K562 (cell line): ENCODE data around the gene CDH2.

Experiments used
- BDP1 ChIP-seq: IDR thresholded peaks from 3 replicates; pipeline ENCODE4 v1.6.1; 2011; ENCODE audit not compliant: insufficient read length, insufficient read depth
- FOXK2 ChIP-seq, 2 experiments: fragments of 450-650 bp; IDR thresholded peaks in 1 of 2; conservative IDR thresholded peaks in 1 of 2; 2 replicates each; pipeline ENCODE4 v1.6.1; 2016; ENCODE audit warnings: low read depth in 2 of 2, mild to moderate bottlenecking in 1 of 2
- MTF1 ChIP-seq: fragments of 250-450 bp; sonication (Bioruptor Pico); IDR thresholded peaks from 2 replicates; pipeline ENCODE4 v1.9.0; 2021; ENCODE audit warnings: moderate library complexity, mild to moderate bottlenecking, inconsistent platforms, borderline replicate concordance
- MYC ChIP-seq, 2 experiments: fragments of 250-450 bp in 1 of 2; sonication (Bioruptor Pico) in 1 of 2; IDR thresholded peaks; 2 replicates each; pipeline versions ENCODE4 v1.5.1 to v1.6.1; 2012 to 2021; ENCODE audit warnings: low read depth in 2 of 2, borderline replicate concordance in 1 of 2, improper control_type of control experiment in 1 of 2, low read length in 1 of 2, mild to moderate bottlenecking in 1 of 2, moderate library complexity in 1 of 2

DNA sequence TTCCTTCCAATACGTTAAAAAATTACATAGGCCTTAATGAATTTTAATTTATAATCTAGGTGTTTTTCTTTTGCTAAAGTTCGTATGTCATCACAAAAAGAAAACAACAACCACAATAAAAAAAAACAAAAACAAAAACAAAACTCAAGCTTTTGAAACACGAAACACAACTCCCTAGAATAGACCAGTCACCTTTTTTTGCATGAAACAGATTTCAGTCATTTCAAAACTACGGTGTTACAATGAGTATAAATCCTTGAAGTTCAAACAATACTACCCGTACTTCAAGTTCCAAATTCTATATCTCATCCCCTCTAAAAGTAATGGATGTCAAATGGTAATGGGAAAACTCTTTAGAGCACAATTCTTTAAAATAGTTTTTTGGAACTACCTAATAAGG lies 142.4 kb downstream of the CDH2 start:
- TF ChIP-seq MTF1 (no peak), FOXK2 (conservative IDR thresholded peaks at IDR 0.05 in 1 of 2, IDR thresholded peaks at IDR 0.05 in 1 of 2; ENCODE audit: low read depth in 2 of 2) (no peak), BDP1 (no peak), MYC (IDR thresholded peaks at IDR 0.05; ENCODE audit: low read depth, low read length) (no peak), MYC (CRISPR knock-in tag; IDR thresholded peaks at IDR 0.05; ENCODE audit: borderline replicate concordance, low read depth) (no peak)
